GM23248 (cell line): ENCODE data around the gene CLK2.
"Not testable (repeated sequence)": the region's sequence is repeated elsewhere in the genome, so short reads cannot be mapped to it uniquely, and the experiment has no call there.

Source experiments
- EZH2 ChIP-seq: fragments of 200-600 bp; sonication (generic); IDR thresholded peaks from 2 replicates; pipeline ENCODE4 v1.6.1; 2018; ENCODE audit warnings: antibody characterized with exemption, mild to moderate bottlenecking; ENCODE audit not compliant: insufficient read depth, poor library complexity, severe bottlenecking
- EZH2phosphoT487 ChIP-seq: fragments of 200-600 bp; sonication (generic); IDR thresholded peaks from 2 replicates; pipeline ENCODE4 v1.6.1; 2018; ENCODE audit warnings: antibody characterized with exemption, moderate library complexity, mild to moderate bottlenecking, low read depth; ENCODE audit not compliant: insufficient read depth

- not testable (repeated sequence) for TF ChIP-seq EZH2phosphoT487, EZH2
Measured at GRCh38 chr1:155246796-155247195, 26.5 kb downstream of the CLK2 start.
